ENCODE data around the gene SLC17A9. TPM values are rescaled to one million over a fixed set of nuclear protein-coding genes. Genes with fewer than 3 reads are reported as not detected.

The SLC17A9 gene
- polyA plus RNA-seq, 3 donors, result 0.81 to 31.3 (median 0.82) TPM

DNA sequence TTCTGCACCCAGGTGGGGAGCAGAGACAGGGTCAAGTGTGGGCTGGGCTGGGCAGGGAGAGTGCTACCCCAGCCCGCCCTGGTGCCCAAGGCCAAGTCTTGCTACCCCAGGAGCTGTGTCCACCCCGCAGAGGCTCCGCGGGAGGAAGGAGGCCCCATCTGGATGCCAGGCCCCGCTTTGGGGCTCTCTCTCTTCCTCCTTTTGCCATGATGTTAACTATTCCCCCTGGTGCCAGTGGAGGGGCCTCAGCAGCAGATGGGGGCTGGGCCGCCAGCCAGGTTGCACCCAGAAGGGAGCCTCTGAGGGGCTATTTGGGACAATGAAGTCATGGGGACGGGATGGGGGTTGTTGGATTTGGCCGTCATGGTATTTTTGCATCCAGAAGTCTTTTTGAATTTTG is 9.3 kb downstream of the SLC17A9 start:
- peaks cover 16 to 45% of the 10 kb centered on the region in 2 donors for H3K36me3 ChIP-seq (replicated peaks in 1 of 2; ENCODE audit: control insufficient read depth in 1 of 2, insufficient read depth in 2 of 2, low read length in 2 of 2)
- intact Hi-C loops (cut with micrococcal nuclease), result no loop called here
- no peak overlapping the region for H2AFZ ChIP-seq (ENCODE audit: insufficient read depth, low read depth, low read length, poor library complexity, severe bottlenecking)
- no peak overlapping the region for H3K9ac ChIP-seq (ENCODE audit: insufficient read depth, low read length, poor library complexity, severe bottlenecking)
- Mint-ChIP-seq H3K36me3 (peaks cover 32 to 61% of the 10 kb centered on the region in 2 donors), H3K27ac (peak overlapping the region in 1 of 7 donors; percentile 62), H3K4me1 (peaks cover 20% of the 10 kb centered on the region), H3K9me3 (no peaks in the 10 kb centered on the region), H3K27me3 (ENCODE audit: low read depth in 3 of 3) (peaks cover 0 to 2% (median 2%) of the 10 kb centered on the region in 3 donors), H3K4me3 (no peak overlapping the region)
- no peaks in the 10 kb centered on the region for H3K27me3 ChIP-seq (ENCODE audit: control insufficient read depth in 2 of 2, insufficient read depth in 2 of 2, low read length in 2 of 2)
- no peak for TF ChIP-seq CTCF (IDR thresholded peaks at IDR 0.05)
- no peak overlapping the region for H3K4me3 ChIP-seq (replicated peaks in 1 of 3; ENCODE audit: low read depth in 2 of 3, low read length in 3 of 3)
- H3K4me1 ChIP-seq (ENCODE audit: control insufficient read depth in 1 of 2, insufficient read depth in 2 of 2, low read length in 2 of 2), result peaks cover 11% of the 10 kb centered on the region in 2 donors
- no peaks in the 10 kb centered on the region for H4K20me1 ChIP-seq (ENCODE audit: insufficient read depth, low read length)
- no peak for DNase-seq
- H3K9me3 ChIP-seq (replicated peaks in 1 of 2; ENCODE audit: control insufficient read depth in 1 of 2, insufficient read depth in 1 of 2, low read length in 2 of 2), result no peaks in the 10 kb centered on the region
- no peak overlapping the region for H3K27ac ChIP-seq (ENCODE audit: low read depth in 1 of 2, low read length in 2 of 2)
- H3K79me2 ChIP-seq (ENCODE audit: insufficient read depth, low read length), result no peaks in the 10 kb centered on the region
- 63% methylated on average over 7 of the region's 8 CpGs for whole genome bisulfite sequencing (ENCODE audit: insufficient coverage)
- no peak overlapping the region for H3K4me2 ChIP-seq (replicated peaks; ENCODE audit: extremely low read depth, low read length, poor library complexity, severe bottlenecking)

DNA sequence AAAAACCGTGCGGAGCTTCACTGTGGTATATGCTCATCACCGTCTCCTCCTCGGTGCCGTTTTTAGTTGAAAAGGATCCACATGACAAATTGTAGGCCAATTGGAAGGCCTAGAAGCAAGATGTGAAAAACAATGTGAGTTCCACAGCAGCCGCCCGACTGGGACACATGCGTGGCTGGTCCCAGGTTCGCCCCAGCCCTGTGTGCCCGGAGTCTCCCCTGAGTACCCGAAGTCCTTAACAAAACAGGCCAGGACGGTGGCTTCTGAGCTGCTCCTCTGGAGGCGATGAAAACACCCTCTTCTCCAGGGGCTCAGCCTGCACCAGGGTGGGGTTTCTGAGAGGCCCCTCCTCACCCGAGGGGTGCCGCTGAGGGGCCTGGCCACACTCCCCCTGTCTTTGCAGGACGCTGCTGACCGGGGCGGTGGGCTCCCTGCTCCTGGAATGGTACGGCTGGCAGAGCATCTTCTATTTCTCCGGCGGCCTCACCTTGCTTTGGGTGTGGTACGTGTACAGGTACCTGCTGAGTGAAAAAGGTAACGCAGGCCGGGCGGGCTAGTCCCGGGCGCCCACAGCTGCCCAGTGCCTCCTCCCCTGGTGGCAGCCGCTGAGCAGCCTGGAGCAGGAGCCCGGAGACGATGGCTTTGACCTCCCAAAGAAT is 9.8 kb downstream of the SLC17A9 start:
- Histone ChIP-seq H3K27ac (ENCODE audit: low read depth in 1 of 2, low read length in 2 of 2) (no peak overlapping the region), H3K9me3 (replicated peaks in 1 of 2; ENCODE audit: control insufficient read depth in 1 of 2, insufficient read depth in 1 of 2, low read length in 2 of 2) (no peaks in the 10 kb centered on the region), H3K36me3 (replicated peaks in 1 of 2; ENCODE audit: control insufficient read depth in 1 of 2, insufficient read depth in 2 of 2, low read length in 2 of 2) (peaks cover 16 to 43% of the 10 kb centered on the region in 2 donors), H2AFZ (ENCODE audit: insufficient read depth, low read depth, low read length, poor library complexity, severe bottlenecking) (no peak overlapping the region), H4K20me1 (ENCODE audit: insufficient read depth, low read length) (no peaks in the 10 kb centered on the region), H3K4me2 (replicated peaks; ENCODE audit: extremely low read depth, low read length, poor library complexity, severe bottlenecking) (no peak overlapping the region), H3K79me2 (ENCODE audit: insufficient read depth, low read length) (no peaks in the 10 kb centered on the region), H3K9ac (ENCODE audit: insufficient read depth, low read length, poor library complexity, severe bottlenecking) (no peak overlapping the region), H3K27me3 (ENCODE audit: control insufficient read depth in 2 of 2, insufficient read depth in 2 of 2, low read length in 2 of 2) (no peaks in the 10 kb centered on the region), H3K4me3 (replicated peaks in 1 of 3; ENCODE audit: low read depth in 2 of 3, low read length in 3 of 3) (no peak overlapping the region), H3K4me1 (ENCODE audit: control insufficient read depth in 1 of 2, insufficient read depth in 2 of 2, low read length in 2 of 2) (peaks cover 11% of the 10 kb centered on the region in 2 donors)
- Mint-ChIP-seq H3K9me3 (no peaks in the 10 kb centered on the region), H3K4me3 (no peak overlapping the region), H3K27me3 (ENCODE audit: low read depth in 3 of 3) (peaks cover 0 to 2% (median 2%) of the 10 kb centered on the region in 3 donors), H3K27ac (peak overlapping the region in 1 of 7 donors; percentile 62), H3K4me1 (peaks cover 20% of the 10 kb centered on the region), H3K36me3 (peaks cover 32 to 60% of the 10 kb centered on the region in 2 donors)
- intact Hi-C loops (cut with micrococcal nuclease), result no loop called here
- 97% methylated on average over 26 of the region's 30 CpGs for WGBS (ENCODE audit: insufficient coverage)
- no peak for DNase-seq
- TF ChIP-seq CTCF (IDR thresholded peaks at IDR 0.05), result no peak
